Thyroid gland (tissue), 4 donors: ENCODE measurements around the gene NAV2.

Source experiments
- CTCF ChIP-seq, 6 experiments: fragments of 200-600 bp in 3 of 6; fragments of 450-650 bp in 3 of 6; sonication (generic) in 3 of 6; IDR thresholded peaks; one replicate each; pipeline ENCODE4 v1.5.1; 2016 to 2019; ENCODE audit warnings: antibody characterized with exemption in 6 of 6, mild to moderate bottlenecking in 2 of 6, inconsistent platforms in 1 of 6, moderate library complexity in 1 of 6
- POLR2A ChIP-seq, 2 donors: fragments of 450-650 bp; IDR thresholded peaks; one replicate each; pipeline ENCODE4 v1.6.1; 2017; ENCODE audit warnings: antibody characterized with exemption in 2 of 2, mild to moderate bottlenecking in 2 of 2, moderate library complexity in 1 of 2

GRCh38 chr11:20105427-20105826 is 392.8 kb downstream of the NAV2 start:
- TF ChIP-seq CTCF (IDR thresholded peaks at IDR 0.05): no peak
- no peak for TF ChIP-seq POLR2A (IDR thresholded peaks at IDR 0.05)
